Naive B cell (primary cell): ENCODE results near the gene ADD1. TPM values are rescaled to one million over a fixed set of nuclear protein-coding genes. Genes with fewer than 3 reads are reported as not detected.

Source experiments
- ATAC-seq, 2 donors: fragments of 150-1000 bp; cut with Tn5 transposase; 2 replicates each; pipeline ENCODE4 v1.10.0; 2021; ENCODE audit warnings: low read depth in 2 of 2, mild to moderate bottlenecking in 2 of 2, moderate library complexity in 2 of 2
- DNase-seq: peaks from one replicate; pipeline ENCODE4 v3.0.0; 2022
- H3K27ac Mint-ChIP-seq, 6 donors: one replicate each; pipeline ENCODE4 v1.8.0; 2020 to 2022; ENCODE audit warnings: mild to moderate bottlenecking in 6 of 6, mixed read lengths in 6 of 6, moderate library complexity in 5 of 6, inconsistent platforms in 2 of 6
- H3K27me3 Mint-ChIP-seq, 3 donors: one replicate each; pipeline ENCODE4 v1.8.0; 2021 to 2022; ENCODE audit warnings: mixed read lengths in 3 of 3, mild to moderate bottlenecking in 1 of 3
- H3K36me3 Mint-ChIP-seq, 2 donors: one replicate each; pipeline ENCODE4 v1.8.0; 2020 to 2022; ENCODE audit warnings: mixed read lengths in 2 of 2, inconsistent platforms in 1 of 2, mild to moderate bottlenecking in 1 of 2
- H3K4me1 Mint-ChIP-seq, 3 donors: one replicate each; pipeline ENCODE4 v1.8.0; 2020 to 2022; ENCODE audit warnings: mixed read lengths in 3 of 3, inconsistent platforms in 1 of 3, mild to moderate bottlenecking in 1 of 3, moderate library complexity in 1 of 3
- H3K4me3 Mint-ChIP-seq, 8 donors: one replicate each; pipeline ENCODE4 v1.8.0; 2020 to 2022; ENCODE audit warnings: mild to moderate bottlenecking in 8 of 8, mixed read lengths in 8 of 8, moderate library complexity in 8 of 8, inconsistent platforms in 2 of 8
- H3K9me3 Mint-ChIP-seq, 7 donors: one replicate each; pipeline ENCODE4 v1.8.0; 2020 to 2022; ENCODE audit warnings: mixed read lengths in 7 of 7, mild to moderate bottlenecking in 5 of 7, inconsistent platforms in 2 of 7, moderate library complexity in 1 of 7
- polyA plus RNA-seq, 6 donors: library from polyadenylated mRNA; unstranded; fragments of 300-500 nt; fragmentation: Illumina TruSeq; gene quantifications; one replicate each; pipeline ENCODE4 v1.2.3, GENCODE V29; 2021; ENCODE audit warnings: low read depth in 6 of 6

ADD1 gene
- polyA plus RNA-seq, 6 donors from 2014 or later: 325 to 440 (median 349) TPM

DNA sequence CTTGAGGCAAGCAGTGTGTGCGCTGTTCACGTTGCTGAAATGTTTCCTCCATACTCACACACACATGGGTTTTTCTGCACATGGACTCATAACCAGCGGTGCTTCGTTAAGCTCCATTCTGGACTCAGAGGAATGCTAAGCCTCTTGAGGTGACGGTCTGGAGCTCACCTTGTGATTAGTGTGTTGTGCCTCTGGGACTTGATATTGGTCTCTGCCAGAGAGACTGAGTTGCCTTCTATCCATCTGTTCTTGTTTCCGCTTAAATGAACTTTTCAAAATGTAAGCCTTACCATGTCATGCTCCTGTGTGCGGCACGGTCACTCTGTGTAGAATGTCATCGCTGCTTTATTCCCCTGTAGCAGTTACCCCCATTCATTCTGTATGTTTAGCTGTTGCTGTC is 42.5 kb downstream of the ADD1 start:
- Mint-ChIP-seq H3K9me3 (no peaks in the 10 kb centered on the region), H3K27me3 (no peaks in the 10 kb centered on the region), H3K4me3 (no peak overlapping the region), H3K27ac (peak overlapping the region in 1 of 6 donors; percentile 15), H3K36me3 (peaks cover 18 to 32% of the 10 kb centered on the region in 2 donors), H3K4me1 (peaks cover 8 to 18% (median 10%) of the 10 kb centered on the region in 3 donors)
- ATAC-seq (no peak), DNase-seq (no peak)

GRCh38 chr4:2886622-2887021 is 43.0 kb downstream of the ADD1 start:
- no peak overlapping the region for H3K4me3 Mint-ChIP-seq
- no peaks in the 10 kb centered on the region for H3K9me3 Mint-ChIP-seq
- DNase-seq: no peak
- peak overlapping the region in 1 of 6 donors; percentile 49 for H3K27ac Mint-ChIP-seq
- H3K27me3 Mint-ChIP-seq: no peaks in the 10 kb centered on the region
- H3K4me1 Mint-ChIP-seq: peaks cover 12 to 20% (median 13%) of the 10 kb centered on the region in 3 donors
- peaks cover 18 to 32% of the 10 kb centered on the region in 2 donors for H3K36me3 Mint-ChIP-seq
- ATAC-seq: no peak

- Mint-ChIP-seq H3K27me3 (no peaks in the 10 kb centered on the region), H3K4me3 (no peak overlapping the region), H3K36me3 (peaks cover 18 to 32% of the 10 kb centered on the region in 2 donors), H3K9me3 (no peaks in the 10 kb centered on the region), H3K27ac (peak overlapping the region in 1 of 6 donors; percentile 9), H3K4me1 (peaks cover 13 to 24% (median 14%) of the 10 kb centered on the region in 3 donors)
- no peak for DNase-seq
- ATAC-seq: no peak
These were observed 43.7 kb downstream of the ADD1 start for GRCh38 chr4:2887343-2887742.

DNA sequence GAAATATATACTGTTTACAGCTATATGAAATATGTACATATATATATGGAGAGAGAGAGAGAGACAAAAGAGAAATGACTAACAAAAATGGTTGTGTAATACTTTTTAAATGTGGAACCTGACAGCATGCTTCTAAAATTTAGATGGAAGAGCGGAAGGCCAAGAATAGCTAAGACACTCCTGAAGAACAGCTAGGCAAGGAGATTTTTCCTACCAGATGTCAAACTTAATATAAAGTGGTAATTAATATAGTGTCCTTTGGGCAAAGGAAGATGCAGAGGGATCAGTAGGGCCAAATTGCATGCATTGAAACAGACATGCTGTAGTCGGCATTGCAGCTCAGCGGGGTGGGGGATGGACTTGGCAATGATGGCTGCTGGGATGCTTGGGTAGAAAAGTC is 45.2 kb downstream of the ADD1 start:
- no peak overlapping the region for H3K4me3 Mint-ChIP-seq
- H3K36me3 Mint-ChIP-seq: peaks cover 18 to 32% of the 10 kb centered on the region in 2 donors
- peak overlapping the region in 2 of 6 donors; percentile 1 to 72 for H3K27ac Mint-ChIP-seq
- no peaks in the 10 kb centered on the region for H3K27me3 Mint-ChIP-seq
- ATAC-seq (no peak), DNase-seq (no peak)
- H3K9me3 Mint-ChIP-seq: no peaks in the 10 kb centered on the region
- peaks cover 11 to 26% (median 14%) of the 10 kb centered on the region in 3 donors for H3K4me1 Mint-ChIP-seq

GRCh38 chr4:2891294-2891693 is 47.6 kb downstream of the ADD1 start:
- Mint-ChIP-seq H3K36me3 (peaks cover 8 to 21% of the 10 kb centered on the region in 2 donors), H3K4me1 (peaks cover 13 to 19% (median 14%) of the 10 kb centered on the region in 3 donors), H3K4me3 (no peak overlapping the region), H3K9me3 (no peaks in the 10 kb centered on the region), H3K27ac (peak overlapping the region in 4 of 6 donors; percentile 26 to 81 (median 50)), H3K27me3 (no peaks in the 10 kb centered on the region)
- ATAC-seq (no peak), DNase-seq (no peak)

- ATAC-seq: no peak
- peaks cover 10 to 15% of the 10 kb centered on the region in 2 donors for H3K36me3 Mint-ChIP-seq
- H3K27me3 Mint-ChIP-seq: no peaks in the 10 kb centered on the region
- no peak overlapping the region for H3K4me3 Mint-ChIP-seq
- no peaks in the 10 kb centered on the region for H3K9me3 Mint-ChIP-seq
- DNase-seq: no peak
- H3K27ac Mint-ChIP-seq: no peak overlapping the region
- peaks cover 6 to 12% (median 11%) of the 10 kb centered on the region in 3 donors for H3K4me1 Mint-ChIP-seq
These were observed 50.1 kb downstream of the ADD1 start for GRCh38 chr4:2893772-2894171.

DNA sequence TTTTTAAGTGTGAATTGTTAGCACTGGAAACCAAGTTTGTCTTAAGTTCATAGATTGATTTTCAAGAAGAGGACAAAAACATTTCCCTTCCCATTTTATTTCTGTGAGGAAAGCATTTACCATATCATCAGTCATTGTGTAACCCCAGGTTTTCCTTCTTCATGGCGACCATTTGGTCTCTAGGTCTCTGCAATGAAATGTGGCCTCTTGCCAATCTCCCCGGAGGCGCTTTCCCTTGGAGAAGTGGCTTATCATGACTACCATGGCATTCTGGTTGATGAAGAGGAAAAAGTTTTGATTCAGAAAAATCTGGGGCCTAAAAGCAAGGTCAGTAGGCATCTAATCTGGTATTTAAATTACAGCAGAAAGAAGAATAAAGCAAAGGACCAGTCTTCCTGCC is 54.4 kb downstream of the ADD1 start:
- H3K4me3 Mint-ChIP-seq: no peak overlapping the region
- no peaks in the 10 kb centered on the region for H3K27me3 Mint-ChIP-seq
- peak overlapping the region in 2 of 6 donors; percentile 47 to 69 for H3K27ac Mint-ChIP-seq
- H3K4me1 Mint-ChIP-seq: peaks cover 0 to 10% (median 7%) of the 10 kb centered on the region in 3 donors
- no peaks in the 10 kb centered on the region for H3K9me3 Mint-ChIP-seq
- DNase-seq (no peak), ATAC-seq (no peak)
- H3K36me3 Mint-ChIP-seq: peaks cover 22 to 23% of the 10 kb centered on the region in 2 donors

DNA sequence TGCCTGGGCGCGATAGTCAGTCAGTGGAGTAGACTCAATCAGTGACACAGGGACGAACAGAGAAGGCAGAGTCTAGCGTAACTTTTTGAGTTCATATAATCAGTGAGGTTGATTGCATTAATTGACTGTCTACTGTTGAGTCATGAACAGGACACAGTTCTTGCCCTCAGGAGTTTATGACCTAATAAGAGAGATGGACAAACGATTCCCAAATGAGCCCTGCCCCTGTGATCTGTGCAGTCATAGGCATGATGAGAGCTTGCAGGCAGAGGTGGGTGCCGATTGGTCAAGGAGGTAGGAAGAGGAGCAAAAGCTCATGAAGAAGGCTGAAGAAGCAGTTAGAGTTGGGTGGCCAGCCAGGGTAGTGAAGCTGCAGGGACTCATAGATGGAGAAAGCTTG is 57.1 kb downstream of the ADD1 start:
- ATAC-seq: no peak
- DNase-seq: no peak
- Mint-ChIP-seq H3K27ac (peak overlapping the region in 4 of 6 donors; percentile 30 to 84 (median 46)), H3K36me3 (peaks cover 22 to 23% of the 10 kb centered on the region in 2 donors), H3K4me3 (no peak overlapping the region), H3K27me3 (no peaks in the 10 kb centered on the region), H3K4me1 (peaks cover 4 to 7% (median 5%) of the 10 kb centered on the region in 3 donors), H3K9me3 (no peaks in the 10 kb centered on the region)

GRCh38 chr4:2901186-2901585 is 57.5 kb downstream of the ADD1 start:
- Mint-ChIP-seq H3K36me3 (peaks cover 22 to 23% of the 10 kb centered on the region in 2 donors), H3K9me3 (no peaks in the 10 kb centered on the region), H3K27ac (peak overlapping the region in 5 of 6 donors; percentile 34 to 84 (median 75)), H3K4me1 (peaks cover 5 to 9% (median 7%) of the 10 kb centered on the region in 3 donors), H3K4me3 (no peak overlapping the region), H3K27me3 (no peaks in the 10 kb centered on the region)
- no peak for DNase-seq
- no peak for ATAC-seq

DNA sequence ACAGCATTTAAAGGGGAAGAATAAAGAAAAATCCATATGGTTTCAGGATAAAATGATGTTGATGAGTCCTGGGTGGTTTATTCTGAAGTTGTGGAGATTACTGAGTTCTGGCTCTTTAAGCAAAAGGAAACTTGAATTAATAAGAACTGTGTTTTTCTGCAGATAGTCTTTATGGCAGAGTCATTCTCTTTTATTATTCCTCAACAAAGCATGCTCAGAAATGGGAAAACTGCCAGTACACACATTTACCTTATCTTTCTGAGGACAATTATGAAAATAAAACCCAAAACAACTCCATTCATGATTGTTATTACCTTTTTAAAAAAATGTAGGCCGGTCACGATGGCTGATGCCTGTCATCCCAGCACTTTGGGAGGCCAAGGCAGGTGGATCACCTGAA is 58.5 kb downstream of the ADD1 start:
- H3K9me3 Mint-ChIP-seq: no peaks in the 10 kb centered on the region
- H3K4me1 Mint-ChIP-seq: peaks cover 5 to 12% (median 9%) of the 10 kb centered on the region in 3 donors
- peak overlapping the region in 3 of 6 donors; percentile 4 to 84 (median 47) for H3K27ac Mint-ChIP-seq
- H3K36me3 Mint-ChIP-seq: peaks cover 22 to 23% of the 10 kb centered on the region in 2 donors
- no peaks in the 10 kb centered on the region for H3K27me3 Mint-ChIP-seq
- ATAC-seq (no peak), DNase-seq (no peak)
- H3K4me3 Mint-ChIP-seq: no peak overlapping the region

DNA sequence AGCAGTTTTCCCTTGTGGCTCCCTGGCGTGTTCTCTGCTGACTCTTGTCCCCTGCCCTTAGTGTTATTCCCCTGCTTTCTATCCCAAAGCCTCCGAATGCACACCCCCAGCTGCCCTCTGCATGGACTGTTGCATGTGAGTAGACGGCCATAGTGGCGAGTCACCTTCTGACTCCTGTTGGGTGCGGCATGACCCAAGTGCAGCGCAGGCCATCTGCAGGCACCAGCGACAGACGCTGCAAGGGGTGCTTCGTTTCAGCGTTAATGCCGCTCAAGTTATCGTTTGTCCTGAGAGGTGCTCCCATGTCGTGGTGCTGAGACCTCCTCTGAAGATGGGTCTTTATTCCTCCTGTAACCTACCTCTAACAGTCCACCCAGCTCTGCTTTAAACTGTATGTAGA is 61.9 kb downstream of the ADD1 start:
- H3K27me3 Mint-ChIP-seq: no peaks in the 10 kb centered on the region
- H3K9me3 Mint-ChIP-seq: no peaks in the 10 kb centered on the region
- DNase-seq: no peak
- H3K4me3 Mint-ChIP-seq: peak overlapping the region in 1 of 8 donors; percentile 52
- peaks cover 8 to 13% of the 10 kb centered on the region in 2 donors for H3K36me3 Mint-ChIP-seq
- ATAC-seq: no peak
- peaks cover 5 to 11% (median 9%) of the 10 kb centered on the region in 3 donors for H3K4me1 Mint-ChIP-seq
- peak overlapping the region in 4 of 6 donors; percentile 37 to 78 (median 56) for H3K27ac Mint-ChIP-seq

DNA sequence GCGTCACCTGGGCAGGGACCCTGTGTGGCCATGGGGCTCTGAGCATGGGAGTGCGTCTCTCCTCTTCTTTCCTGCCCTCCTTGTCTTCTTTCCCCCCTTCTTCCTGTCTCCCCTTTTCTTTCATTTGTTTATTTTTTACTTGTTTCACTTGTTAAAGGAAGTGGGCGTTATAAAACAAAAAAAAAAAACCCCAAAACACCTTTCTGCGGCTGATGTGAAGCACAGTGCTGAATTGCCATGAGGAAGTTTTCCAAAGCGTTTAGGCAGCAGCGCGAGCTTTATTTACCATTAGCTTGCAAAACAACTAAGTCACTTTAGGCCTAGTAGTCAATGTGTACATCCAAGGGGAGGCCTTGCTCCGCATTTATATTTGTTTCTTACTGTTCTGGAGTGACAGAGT is 62.6 kb downstream of the ADD1 start:
- DNase-seq: no peak
- Mint-ChIP-seq H3K27me3 (no peaks in the 10 kb centered on the region), H3K36me3 (peaks cover 7 to 8% of the 10 kb centered on the region in 2 donors), H3K27ac (peak overlapping the region in 2 of 6 donors; percentile 23 to 36), H3K9me3 (no peaks in the 10 kb centered on the region), H3K4me3 (no peak overlapping the region), H3K4me1 (peaks cover under 1 to 9% (median 5%) of the 10 kb centered on the region in 3 donors)
- no peak for ATAC-seq

GRCh38 chr4:2907226-2907625 is 63.6 kb downstream of the ADD1 start:
- ATAC-seq: no peak
- H3K4me3 Mint-ChIP-seq: no peak overlapping the region
- DNase-seq: no peak
- H3K27ac Mint-ChIP-seq: no peak overlapping the region
- peaks cover 0 to 9% (median 5%) of the 10 kb centered on the region in 3 donors for H3K4me1 Mint-ChIP-seq
- H3K9me3 Mint-ChIP-seq: no peaks in the 10 kb centered on the region
- peaks cover 7 to 8% of the 10 kb centered on the region in 2 donors for H3K36me3 Mint-ChIP-seq
- H3K27me3 Mint-ChIP-seq: no peaks in the 10 kb centered on the region

- no peak for DNase-seq
- no peak overlapping the region for H3K4me3 Mint-ChIP-seq
- no peak for ATAC-seq
- peaks cover 0 to 9% (median 5%) of the 10 kb centered on the region in 3 donors for H3K4me1 Mint-ChIP-seq
- peak overlapping the region in 1 of 6 donors; percentile 33 for H3K27ac Mint-ChIP-seq
- H3K36me3 Mint-ChIP-seq: peaks cover 7 to 8% of the 10 kb centered on the region in 2 donors
- no peaks in the 10 kb centered on the region for H3K9me3 Mint-ChIP-seq
- H3K27me3 Mint-ChIP-seq: no peaks in the 10 kb centered on the region
These were observed 64.2 kb downstream of the ADD1 start for GRCh38 chr4:2907706-2908293.
